ENCODE data around the gene CAMK1. TPM values are rescaled to one million over a fixed set of nuclear protein-coding genes. Genes with fewer than 3 reads are reported as not detected.

CAMK1 gene
- total and polyA plus RNA-seq, 9 of the 15 experiments (the other 6 are each of a cell fraction or from before 2014, with no cell fraction given) = 0.23 to 10.7 (median 6.0) TPM

- no peak for TF ChIP-seq HEY1 (CRISPR knock-in tag; IDR thresholded peaks at IDR 0.05; ENCODE audit: borderline replicate concordance)
- TF ChIP-seq ZBTB12 (CRISPR knock-in tag; IDR thresholded peaks at IDR 0.05) = no peak
- no peak for TF ChIP-seq HIVEP1 (CRISPR knock-in tag; IDR thresholded peaks at IDR 0.05)
- TF ChIP-seq ZMIZ1 (IDR thresholded peaks at IDR 0.05; ENCODE audit: low read depth in 2 of 2, low read length in 2 of 2) = no peak; a peak in 1 of 4 replicates
- TF ChIP-seq ZNF146 (CRISPR knock-in tag; IDR thresholded peaks at IDR 0.05; ENCODE audit: unreplicated experiment) = no peak
- TF ChIP-seq RBM14 (IDR thresholded peaks at IDR 0.05; ENCODE audit: borderline replicate concordance, insufficient read depth, low read depth, low read length) = 0 out of 2 replicates have a peak, but pooled peaks have one; percentile 66
- no peak for TF ChIP-seq IFI16 (CRISPR knock-in tag; IDR thresholded peaks at IDR 0.05)
- no peak for TF ChIP-seq BRD9 (IDR thresholded peaks at IDR 0.05; ENCODE audit: low read depth, partially characterized antibody)
- TF ChIP-seq MXD1 (CRISPR knock-in tag; IDR thresholded peaks at IDR 0.05; ENCODE audit: borderline replicate concordance, poor library complexity, severe bottlenecking) = no peak
- peak in 1 of 3 experiments; percentile 26 for TF ChIP-seq YY1 (IDR thresholded peaks at IDR 0.05; ENCODE audit: borderline replicate concordance in 1 of 3, control insufficient read depth in 1 of 3, extremely low read depth in 1 of 3, insufficient read depth in 3 of 3, insufficient read length in 1 of 3, insufficient replicate concordance in 2 of 3, low read depth in 1 of 3, low read length in 2 of 3)
- peak; percentile 52; the same call in 1 of the 2 replicates for TF ChIP-seq CBX1 (IDR thresholded peaks at IDR 0.05; ENCODE audit: low read depth)
- TF ChIP-seq ZNF609 (CRISPR knock-in tag; IDR thresholded peaks at IDR 0.05; ENCODE audit: borderline replicate concordance) = no peak
- no peak for TF ChIP-seq KLF13 (tag; IDR thresholded peaks at IDR 0.05; ENCODE audit: borderline replicate concordance, low read depth)
- no peak for TF ChIP-seq THAP7 (CRISPR knock-in tag; IDR thresholded peaks at IDR 0.05)
- TF ChIP-seq CHD2 (IDR thresholded peaks at IDR 0.05; ENCODE audit: low read depth, low read length) = peak; percentile 41; the same call in 1 of the 2 replicates
Measured at GRCh38 chr3:9793161-9793781, 23.5 kb upstream of the CAMK1 start (continued).
